Activated CD8-positive, alpha-beta T cell treated with anti-CD3 and anti-CD28 coated beads, Interleukin-2, amount 10 ng/mL, durations not matched to agents 7 days and 5 days (primary cell): ENCODE results near the gene ATG9A. TPM values are rescaled to one million over a fixed set of nuclear protein-coding genes. Genes with fewer than 3 reads are reported as not detected.

Source experiments
- ATAC-seq: fragments of 150-1000 bp; cut with Tn5 transposase; one replicate; pipeline ENCODE4 v1.10.0; 2021; ENCODE audit warnings: moderate library complexity
- CTCF ChIA-PET: fragments of 350-600 bp; sonication (Branson Sonifier 250); formaldehyde crosslinking; loops from one replicate; lab custom pipeline; 2021; ENCODE audit warnings: antibody characterized with exemption; lab: Charles Lee
- POLR2A ChIA-PET: fragments of 350-600 bp; sonication (Branson Sonifier 250); formaldehyde crosslinking; loops from one replicate; lab custom pipeline; 2021; ENCODE audit warnings: antibody characterized with exemption; lab: Charles Lee
- DNase-seq: peaks from one replicate; pipeline ENCODE4 v3.0.0-alpha.2; 2020
- H3K27ac Mint-ChIP-seq: one replicate; pipeline ENCODE4 v1.8.0; 2021; ENCODE audit warnings: mild to moderate bottlenecking, mixed read lengths
- H3K27me3 Mint-ChIP-seq: one replicate; pipeline ENCODE4 v1.8.0; 2021; ENCODE audit warnings: low read depth, mixed read lengths
- H3K36me3 Mint-ChIP-seq: one replicate; pipeline ENCODE4 v1.8.0; 2021; ENCODE audit warnings: low read depth, mixed read lengths
- H3K4me1 Mint-ChIP-seq: one replicate; pipeline ENCODE4 v1.8.0; 2021; ENCODE audit warnings: low read depth, mixed read lengths
- H3K4me3 Mint-ChIP-seq: one replicate; pipeline ENCODE4 v1.8.0; 2021; ENCODE audit warnings: mild to moderate bottlenecking, mixed read lengths
- H3K9me3 Mint-ChIP-seq: one replicate; pipeline ENCODE4 v1.8.0; 2022; ENCODE audit warnings: mixed read lengths; ENCODE audit not compliant: insufficient read depth
- total RNA-seq, 2 experiments: library from RNA; stranded (reverse); gene quantifications; one replicate each; pipeline ENCODE4 v1.2.3, GENCODE V29; 2021

ATG9A gene
- total RNA-seq, 2 experiments from 2014 or later, result 51.7 to 53.8 TPM

DNA sequence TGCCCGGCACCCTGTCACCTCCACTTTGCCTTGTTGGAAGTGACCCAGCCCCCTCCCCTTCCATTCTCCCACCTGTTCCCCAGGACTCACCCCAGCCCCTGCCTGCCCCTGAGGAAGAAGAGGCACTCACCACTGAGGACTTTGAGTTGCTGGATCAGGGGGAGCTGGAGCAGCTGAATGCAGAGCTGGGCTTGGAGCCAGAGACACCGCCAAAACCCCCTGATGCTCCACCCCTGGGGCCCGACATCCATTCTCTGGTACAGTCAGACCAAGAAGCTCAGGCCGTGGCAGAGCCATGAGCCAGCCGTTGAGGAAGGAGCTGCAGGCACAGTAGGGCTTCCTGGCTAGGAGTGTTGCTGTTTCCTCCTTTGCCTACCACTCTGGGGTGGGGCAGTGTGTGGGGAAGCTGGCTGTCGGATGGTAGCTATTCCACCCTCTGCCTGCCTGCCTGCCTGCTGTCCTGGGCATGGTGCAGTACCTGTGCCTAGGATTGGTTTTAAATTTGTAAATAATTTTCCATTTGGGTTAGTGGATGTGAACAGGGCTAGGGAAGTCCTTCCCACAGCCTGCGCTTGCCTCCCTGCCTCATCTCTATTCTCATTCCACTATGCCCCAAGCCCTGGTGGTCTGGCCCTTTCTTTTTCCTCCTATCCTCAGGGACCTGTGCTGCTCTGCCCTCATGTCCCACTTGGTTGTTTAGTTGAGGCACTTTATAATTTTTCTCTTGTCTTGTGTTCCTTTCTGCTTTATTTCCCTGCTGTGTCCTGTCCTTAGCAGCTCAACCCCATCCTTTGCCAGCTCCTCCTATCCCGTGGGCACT lies 46.9 kb downstream of the ATG9A start:
- peaks cover 61% of the 10 kb centered on the region for H3K4me1 Mint-ChIP-seq
- POLR2A ChIA-PET, result interaction anchor here (0.9 to 4.4 kb wide), 8 partner anchors 11 to 72 kb away, joined by 3 to 37 read pairs (median 5); partner anchors contain the start of gene ZFAND2B
- ATAC-seq (no peak), DNase-seq (peak; percentile 39)
- no peaks in the 10 kb centered on the region for H3K9me3 Mint-ChIP-seq
- peaks cover 78% of the 10 kb centered on the region for H3K36me3 Mint-ChIP-seq
- peak overlapping the region; percentile 60 for H3K4me3 Mint-ChIP-seq
- CTCF ChIA-PET, result interaction anchor here (0.9 to 3.1 kb wide), 14 partner anchors 9 to 124 kb away, joined by 3 to 16 read pairs (median 6); partner anchors contain the start of genes NHEJ1 and ZFAND2B
- no peaks in the 10 kb centered on the region for H3K27me3 Mint-ChIP-seq
- peak overlapping the region; percentile 88 for H3K27ac Mint-ChIP-seq

DNA sequence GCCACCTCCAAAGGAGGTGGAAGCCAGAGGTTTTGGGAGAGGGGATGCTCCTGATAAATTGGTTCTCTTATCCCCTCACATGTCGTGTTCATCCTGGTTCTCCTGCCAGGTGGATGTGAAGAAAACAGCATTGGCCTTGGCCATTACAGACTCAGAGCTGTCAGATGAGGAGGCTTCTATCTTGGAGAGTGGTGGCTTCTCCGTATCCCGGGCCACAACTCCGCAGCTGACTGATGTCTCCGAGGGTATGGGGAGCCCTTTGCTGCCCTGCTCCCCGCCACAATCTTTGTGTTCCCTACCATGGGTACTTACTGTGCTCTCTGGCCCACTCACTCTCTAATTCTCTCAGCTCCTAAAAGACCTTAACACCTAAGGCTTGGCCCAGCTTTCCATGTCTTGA lies 47.9 kb downstream of the ATG9A start:
- H3K27ac Mint-ChIP-seq, result peak overlapping the region; percentile 88
- H3K36me3 Mint-ChIP-seq, result peaks cover 75% of the 10 kb centered on the region
- POLR2A ChIA-PET, result interaction anchor here (0.9 to 4.4 kb wide), 6 partner anchors 14 to 47 kb away, joined by 3 to 37 read pairs (median 8); partner anchors contain the start of gene ZFAND2B
- peaks cover 60% of the 10 kb centered on the region for H3K4me1 Mint-ChIP-seq
- peak overlapping the region; percentile 60 for H3K4me3 Mint-ChIP-seq
- H3K27me3 Mint-ChIP-seq, result no peaks in the 10 kb centered on the region
- DNase-seq (no peak), ATAC-seq (no peak)
- CTCF ChIA-PET, result interaction anchor here (0.8 to 3.1 kb wide), 16 partner anchors 8 to 123 kb away, joined by 3 to 16 read pairs (median 6); partner anchors contain the start of genes NHEJ1 and ZFAND2B
- H3K9me3 Mint-ChIP-seq, result no peaks in the 10 kb centered on the region

DNA sequence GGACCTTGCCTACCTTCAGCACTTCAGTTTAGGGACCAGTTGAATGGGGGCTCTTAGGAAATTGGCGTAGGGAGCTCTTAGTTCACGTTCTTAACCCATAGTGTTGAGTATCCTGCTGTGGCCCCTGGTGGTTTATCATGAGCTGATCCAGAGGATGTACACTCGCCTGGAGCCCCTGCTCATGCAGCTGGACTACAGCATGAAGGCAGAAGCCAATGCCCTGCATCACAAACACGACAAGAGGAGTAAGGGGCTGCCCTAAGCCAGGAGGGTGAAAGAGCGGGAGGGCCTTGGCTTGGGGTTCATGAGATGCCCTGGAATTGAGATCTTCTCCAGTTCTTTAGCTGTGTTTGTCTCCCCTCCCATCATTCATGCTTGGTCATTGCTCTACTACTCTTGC lies 48.5 kb downstream of the ATG9A start:
- POLR2A ChIA-PET, result interaction anchor here (0.8 to 4.4 kb wide), 5 partner anchors 19 to 48 kb away, joined by 3 to 37 read pairs (median 11); partner anchors contain the start of gene ZFAND2B
- Mint-ChIP-seq H3K4me3 (peak overlapping the region; percentile 60), H3K9me3 (no peaks in the 10 kb centered on the region), H3K4me1 (peaks cover 60% of the 10 kb centered on the region), H3K27ac (peak overlapping the region; percentile 88), H3K27me3 (no peaks in the 10 kb centered on the region), H3K36me3 (peaks cover 73% of the 10 kb centered on the region)
- CTCF ChIA-PET, result interaction anchor here (0.8 to 3.1 kb wide), 10 partner anchors 10 to 119 kb away, joined by 3 to 16 read pairs (median 7); partner anchors contain the start of genes NHEJ1 and ZFAND2B
- ATAC-seq (no peak), DNase-seq (no peak)

DNA sequence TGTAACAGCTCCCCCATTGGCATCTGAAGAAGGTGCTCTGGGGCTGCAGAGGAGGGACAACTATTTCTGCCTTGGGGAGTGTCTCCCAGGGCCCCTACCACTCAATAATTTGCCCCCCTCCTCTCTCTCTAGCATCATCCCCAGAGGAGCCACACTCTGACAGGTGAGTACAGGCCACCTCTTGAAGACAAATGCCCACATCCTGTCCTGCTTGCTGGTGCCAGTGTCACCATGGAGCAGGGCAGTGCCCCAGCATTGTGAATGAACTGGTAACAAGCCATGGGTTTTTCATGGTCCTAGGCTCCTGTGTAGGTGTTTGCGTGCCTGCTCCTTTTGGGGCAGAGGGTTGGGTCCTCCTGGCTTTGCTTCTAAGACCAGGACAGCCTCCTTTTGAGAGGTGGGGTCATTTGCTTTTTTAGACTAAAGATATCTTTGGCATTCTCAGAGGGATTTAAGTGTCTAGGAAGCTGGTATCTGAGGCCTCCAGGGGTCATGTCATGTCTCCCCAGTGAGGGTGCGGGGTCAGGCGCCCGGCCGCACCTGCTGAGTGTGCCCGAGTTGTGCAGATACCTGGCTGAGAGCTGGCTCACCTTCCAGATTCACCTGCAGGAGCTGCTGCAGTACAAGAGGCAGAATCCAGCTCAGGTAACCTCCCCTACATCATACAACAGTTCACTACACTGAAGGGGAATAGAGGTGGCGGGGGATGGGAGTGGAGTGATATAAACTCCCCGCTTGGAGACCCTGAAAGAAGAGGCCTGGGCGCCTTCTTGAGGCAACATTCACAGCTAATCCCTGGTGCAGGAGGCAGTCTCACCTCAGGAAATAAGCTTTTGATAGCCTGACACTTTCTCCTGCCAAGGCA lies 49.6 kb downstream of the ATG9A start:
- Mint-ChIP-seq H3K27ac (no peak overlapping the region), H3K4me1 (peaks cover 66% of the 10 kb centered on the region), H3K27me3 (no peaks in the 10 kb centered on the region), H3K4me3 (peak overlapping the region; percentile 92), H3K9me3 (no peaks in the 10 kb centered on the region), H3K36me3 (peaks cover 71% of the 10 kb centered on the region)
- DNase-seq, result no peak
- ChIA-PET POLR2A (interaction anchor here (0.7 to 4.4 kb wide), 7 partner anchors 16 to 73 kb away, joined by 3 to 37 read pairs (median 4); partner anchors contain the start of genes TUBA4B and ZFAND2B), CTCF (interaction anchor here (0.7 to 3.1 kb wide), 8 partner anchors 9 to 70 kb away, joined by 3 to 16 read pairs (median 6); partner anchors contain the start of gene ZFAND2B)
- no peak for ATAC-seq

DNA sequence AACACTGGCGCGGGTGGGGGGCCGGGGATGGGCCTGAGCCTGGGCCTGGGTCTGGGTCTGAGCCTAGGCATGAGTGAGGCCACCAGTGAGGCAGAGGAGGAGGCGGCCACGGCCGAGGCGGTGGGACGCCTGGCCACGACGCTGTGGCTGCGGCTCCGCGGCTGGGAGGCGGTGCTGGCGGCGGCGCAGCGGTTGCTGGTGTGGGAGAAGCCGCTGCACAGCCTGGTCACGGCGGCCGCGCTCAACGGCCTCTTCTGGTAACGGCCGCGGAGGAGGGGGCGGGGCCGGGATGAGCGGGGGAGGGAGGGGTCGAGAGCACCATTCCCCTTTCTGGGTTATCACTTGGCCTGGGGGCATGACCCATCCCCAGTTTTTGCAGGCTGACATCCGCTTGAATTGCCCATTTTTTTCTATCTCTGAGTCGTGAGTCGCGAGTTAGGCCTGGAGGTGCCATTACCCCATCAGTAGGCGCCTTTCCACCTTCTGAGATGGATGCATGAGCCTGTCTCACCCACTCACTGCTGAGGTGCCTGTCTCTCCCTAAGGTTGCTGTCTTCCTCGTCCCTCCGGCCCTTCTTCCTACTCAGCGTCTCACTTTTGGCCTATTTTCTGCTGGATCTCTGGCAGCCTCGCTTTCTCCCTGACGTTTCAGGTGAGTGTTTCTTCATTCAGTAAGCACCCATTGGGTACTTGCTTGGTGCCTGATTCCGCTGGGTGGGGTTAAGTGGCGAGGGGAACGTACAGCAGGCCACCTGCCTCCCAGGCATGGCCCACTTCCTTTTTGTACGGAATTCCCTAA lies 50.9 kb downstream of the ATG9A start:
- Mint-ChIP-seq H3K4me1 (peaks cover 70% of the 10 kb centered on the region), H3K27me3 (no peaks in the 10 kb centered on the region), H3K36me3 (peaks cover 72% of the 10 kb centered on the region), H3K27ac (peak overlapping the region; percentile 91), H3K4me3 (peak overlapping the region; percentile 92), H3K9me3 (no peaks in the 10 kb centered on the region)
- DNase-seq (peak; percentile 55), ATAC-seq (peak; percentile 2)
- ChIA-PET POLR2A (interaction anchor here (1.0 to 4.4 kb wide), 4 partner anchors 28 to 69 kb away, joined by 3 to 49 read pairs (median 20); partner anchors contain the start of gene ZFAND2B), CTCF (interaction anchor here (1.0 to 1.9 kb wide), 3 partner anchors 16 to 33 kb away, joined by 3 to 15 read pairs (median 5); partner anchors contain the start of gene ZFAND2B)

DNA sequence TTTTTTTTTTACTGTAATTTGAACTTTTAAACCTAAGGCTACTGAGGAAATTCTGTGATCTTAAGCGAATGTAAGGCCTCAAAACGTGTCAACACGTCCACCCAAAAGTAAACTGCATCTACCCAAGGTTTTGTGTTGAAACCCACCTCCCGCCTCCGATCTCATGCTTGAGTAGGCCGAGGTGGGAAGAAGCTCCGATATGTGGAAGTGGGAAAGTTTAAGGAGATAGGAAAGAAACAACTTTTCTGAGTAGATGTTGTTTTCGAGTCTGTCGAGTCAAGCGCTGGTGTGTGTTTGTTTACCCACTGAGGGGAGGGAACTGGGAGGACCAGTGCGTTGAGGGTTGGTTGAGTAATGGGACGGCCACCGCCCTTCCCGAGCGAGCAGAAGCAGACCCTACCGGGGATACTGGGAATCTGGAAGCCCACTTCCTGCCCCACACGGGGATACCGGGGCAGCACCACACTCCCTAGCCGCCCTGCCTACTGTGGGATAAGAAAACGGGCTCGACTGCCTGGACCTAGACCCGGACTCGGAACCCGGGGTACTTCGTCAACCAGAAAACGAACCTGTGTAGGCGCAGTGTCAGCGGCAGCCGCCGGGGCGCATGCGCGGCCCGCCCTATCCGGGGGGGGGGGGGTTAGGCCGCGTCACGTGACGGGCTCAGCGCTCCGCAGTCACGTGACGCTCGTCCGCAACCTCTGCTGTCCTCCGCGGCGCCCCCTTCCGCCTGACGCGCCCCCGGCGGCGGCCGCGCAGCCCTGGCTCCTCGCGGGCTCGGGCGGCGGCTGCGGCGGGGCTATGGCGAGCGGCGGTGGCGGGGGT lies 51.7 kb downstream of the ATG9A start, which contains the start of gene RETREG2:
Gene RETREG2 (plus strand): TSS at position 724 of the 825 bp plus-strand sequence. CDS start 78 bp downstream, at position 802.
- no peaks in the 10 kb centered on the region for H3K9me3 Mint-ChIP-seq
- ChIA-PET POLR2A (interaction anchor here (0.6 to 3.9 kb wide), 6 partner anchors 15 to 210 kb away, joined by 3 to 49 read pairs (median 13); partner anchors contain the start of genes DNAJB2, DNPEP, TUBA4A and TUBA4B), CTCF (interaction anchor here (1.0 to 2.1 kb wide), 2 partner anchors 14 to 70 kb away, joined by 4 to 9 read pairs; no protein-coding TSS in a partner anchor)
- no peaks in the 10 kb centered on the region for H3K27me3 Mint-ChIP-seq
- DNase-seq (peak; percentile 82), ATAC-seq (peak; percentile 55)
- peaks cover 61% of the 10 kb centered on the region for H3K4me1 Mint-ChIP-seq
- H3K27ac Mint-ChIP-seq, result peak within 1 kb of the TSS; percentile 95
- H3K36me3 Mint-ChIP-seq, result peaks cover 70% of the 10 kb centered on the region
- peak within 1 kb of the TSS; percentile 92 for H3K4me3 Mint-ChIP-seq

DNA sequence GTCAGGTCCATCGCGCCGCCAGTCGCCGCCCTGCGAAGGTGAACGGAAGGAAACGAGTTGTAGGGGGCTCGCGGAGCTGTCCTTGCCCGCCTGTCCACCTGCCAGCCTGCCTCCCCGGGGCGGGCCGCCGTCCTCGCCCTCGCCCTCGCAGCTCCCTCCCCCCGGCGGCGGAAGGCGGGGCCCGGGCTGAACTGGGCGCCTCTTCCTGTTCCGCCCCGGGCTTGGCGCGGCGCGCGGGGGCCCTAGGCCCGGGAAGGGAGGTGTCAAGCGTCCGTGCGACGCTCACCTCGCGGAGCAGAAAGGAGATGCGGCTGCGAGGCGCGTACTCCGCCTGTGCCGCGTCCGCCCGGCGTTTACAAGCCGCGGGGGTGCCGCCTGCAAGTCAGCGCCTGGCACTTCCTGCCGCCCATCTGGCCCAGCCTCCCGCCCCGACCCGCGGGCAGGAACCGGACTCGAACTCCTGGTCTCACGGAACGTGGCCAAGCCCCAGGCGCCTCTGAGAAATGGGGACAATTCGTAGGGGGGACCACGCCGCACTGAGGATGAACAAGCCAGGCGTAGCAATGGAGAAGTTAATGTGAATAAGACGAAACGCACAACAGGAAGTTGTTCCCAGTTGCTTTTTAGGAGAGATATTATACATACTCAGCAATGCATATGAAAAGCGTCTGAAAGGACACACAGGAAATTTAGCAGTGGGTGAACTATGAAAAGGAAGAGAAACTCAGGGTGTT lies 52.5 kb downstream of the ATG9A start, which contains the start of gene CNPPD1:
Gene CNPPD1 (minus strand): TSS at position 108 of the 734 bp plus-strand sequence. CDS start 97 bp downstream, at position 11.
- H3K4me3 Mint-ChIP-seq, result peak within 1 kb of the TSS; percentile 86
- ATAC-seq, result peak; percentile 84
- peak within 1 kb of the TSS; percentile 95 for H3K27ac Mint-ChIP-seq
- peaks cover 58% of the 10 kb centered on the region for H3K4me1 Mint-ChIP-seq
- POLR2A ChIA-PET, result interaction anchor here (0.6 to 3.9 kb wide), 21 partner anchors 12 to 210 kb away, joined by 3 to 49 read pairs (median 4); partner anchors contain the start of genes ABCB6, ANKZF1, ATG9A and DNAJB2
- no peaks in the 10 kb centered on the region for H3K27me3 Mint-ChIP-seq
- peaks cover 71% of the 10 kb centered on the region for H3K36me3 Mint-ChIP-seq
- H3K9me3 Mint-ChIP-seq, result no peaks in the 10 kb centered on the region
- peak; percentile 90 for DNase-seq
- CTCF ChIA-PET, result interaction anchor here (0.9 to 2.7 kb wide), 10 partner anchors 15 to 102 kb away, joined by 3 to 20 read pairs (median 6); partner anchors contain the start of genes DNAJB2, NHEJ1 and ZFAND2B

DNA sequence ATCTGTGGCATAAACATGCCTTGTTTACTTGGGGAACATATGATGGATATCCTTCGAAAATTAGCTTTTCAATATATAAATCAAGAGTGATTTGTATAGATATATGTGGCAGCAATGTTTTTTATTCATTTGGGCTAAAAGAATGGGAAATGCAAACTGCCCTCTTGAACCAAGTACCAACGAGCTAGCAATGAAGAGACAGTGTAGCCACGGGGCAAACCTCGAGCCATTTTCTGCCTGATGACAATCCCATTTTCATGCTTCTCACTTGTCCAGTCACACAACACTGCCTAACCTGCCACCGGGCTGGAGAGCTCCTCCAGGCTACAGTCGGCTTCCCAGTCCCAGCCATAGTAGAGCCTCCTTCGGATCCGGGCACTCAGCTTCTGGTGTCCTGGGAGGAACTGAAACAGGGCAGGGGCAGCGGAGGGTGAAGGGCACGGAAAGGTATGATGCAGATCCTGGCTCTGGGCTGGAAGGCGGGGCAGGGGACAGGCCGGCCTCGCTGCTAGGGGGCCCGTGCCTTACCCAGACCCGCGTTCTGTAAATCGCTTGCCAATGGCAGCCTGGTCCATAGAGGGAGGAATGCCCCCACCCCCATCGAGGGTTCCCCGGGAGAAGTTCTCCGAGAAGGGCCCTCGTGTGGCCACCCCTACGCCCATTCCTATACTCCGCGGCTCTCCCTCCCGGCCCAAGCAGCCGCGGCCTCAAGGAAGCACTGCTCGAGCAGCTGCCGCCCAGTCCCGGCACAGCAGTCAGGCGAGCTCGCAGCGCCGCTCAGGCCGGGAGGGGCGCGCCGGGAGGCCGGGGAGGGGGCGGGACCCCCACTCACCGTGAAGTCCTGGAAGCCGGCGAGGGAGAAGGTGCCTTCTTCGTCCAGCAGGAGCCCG lies 53.3 kb downstream of the ATG9A start:
- Mint-ChIP-seq H3K4me3 (peak overlapping the region; percentile 86), H3K27ac (peak overlapping the region; percentile 95), H3K9me3 (no peaks in the 10 kb centered on the region), H3K27me3 (no peaks in the 10 kb centered on the region), H3K4me1 (peaks cover 55% of the 10 kb centered on the region), H3K36me3 (peaks cover 70% of the 10 kb centered on the region)
- ChIA-PET POLR2A (interaction anchor here (0.7 to 3.9 kb wide), 21 partner anchors 11 to 211 kb away, joined by 3 to 49 read pairs (median 4); partner anchors contain the start of genes ABCB6, ANKZF1, ATG9A and DNAJB2), CTCF (interaction anchor here (0.9 to 2.7 kb wide), 14 partner anchors 12 to 119 kb away, joined by 3 to 23 read pairs (median 6); partner anchors contain the start of genes DNAJB2, NHEJ1 and ZFAND2B)
- DNase-seq (peak; percentile 42), ATAC-seq (peak; percentile 30)
